ENCODE results near the gene STXBP5L. TPM values are rescaled to one million over a fixed set of nuclear protein-coding genes. Genes with fewer than 3 reads are reported as not detected.

Gene STXBP5L
- total RNA-seq, 2 experiments from 2014 or later = not detected

- POLR2A ChIA-PET = no interaction called here
These were observed 245.8 kb downstream of the STXBP5L start for GRCh38 chr3:121153851-121154250.

GRCh38 chr3:121155028-121155427 lies 247.0 kb downstream of the STXBP5L start:
- ChIA-PET POLR2A (no interaction called here), CTCF (no interaction called here)
- H3K36me3 ChIP-seq (ENCODE audit: insufficient read depth, low read length) = no peaks in the 10 kb centered on the region
- H3K4me3 ChIP-seq (ENCODE audit: low read length) = no peak overlapping the region
- no peaks in the 10 kb centered on the region for H3K9me3 ChIP-seq (ENCODE audit: control insufficient read depth in 1 of 2, insufficient read depth in 1 of 2, low read length in 2 of 2)
- no peaks in the 10 kb centered on the region for H3K27me3 Mint-ChIP-seq
- no peak overlapping the region for H3K27ac ChIP-seq (ENCODE audit: low read depth in 1 of 2, low read length in 2 of 2)
- no peaks in the 10 kb centered on the region for H3K4me1 Mint-ChIP-seq (ENCODE audit: low read depth)
- no peak for DNase-seq
- no peaks in the 10 kb centered on the region for H3K4me1 ChIP-seq (ENCODE audit: insufficient read depth, low read length)
- no peak for ATAC-seq (ENCODE audit: poor library complexity)
- H3K27me3 ChIP-seq (ENCODE audit: control insufficient read depth in 1 of 2, insufficient read depth in 2 of 2, low read length in 2 of 2) = no peaks in the 10 kb centered on the region
- H3K36me3 Mint-ChIP-seq (ENCODE audit: low read depth) = no peaks in the 10 kb centered on the region
- intact Hi-C loops (cut with DNase I, micrococcal nuclease) = no loop called here
- H3K9me3 Mint-ChIP-seq = no peaks in the 10 kb centered on the region
- TF ChIP-seq CTCF (IDR thresholded peaks at IDR 0.05) = no peak
- H3K4me3 Mint-ChIP-seq = no peak overlapping the region
- H3K27ac Mint-ChIP-seq = no peak overlapping the region

More at GRCh38 chr3:121153851-121154250, 245.8 kb downstream of the STXBP5L start:
- no peaks in the 10 kb centered on the region for H3K27me3 ChIP-seq (ENCODE audit: control insufficient read depth in 1 of 2, insufficient read depth in 2 of 2, low read length in 2 of 2)
- no peak overlapping the region for H3K4me3 ChIP-seq (ENCODE audit: low read length)
- Mint-ChIP-seq H3K9me3 (no peaks in the 10 kb centered on the region), H3K4me3 (no peak overlapping the region), H3K36me3 (ENCODE audit: low read depth) (no peaks in the 10 kb centered on the region), H3K4me1 (ENCODE audit: low read depth) (no peaks in the 10 kb centered on the region), H3K27me3 (no peaks in the 10 kb centered on the region), H3K27ac (no peak overlapping the region)
- H3K27ac ChIP-seq (ENCODE audit: low read depth in 1 of 2, low read length in 2 of 2) = no peak overlapping the region
- H3K36me3 ChIP-seq (ENCODE audit: insufficient read depth, low read length) = no peaks in the 10 kb centered on the region
- ATAC-seq (ENCODE audit: poor library complexity) (no peak), DNase-seq (no peak)
- TF ChIP-seq CTCF (IDR thresholded peaks at IDR 0.05) = no peak
- H3K9me3 ChIP-seq (ENCODE audit: control insufficient read depth in 1 of 2, insufficient read depth in 1 of 2, low read length in 2 of 2) = no peaks in the 10 kb centered on the region
- intact Hi-C loops (cut with DNase I, micrococcal nuclease) = loop anchor here in 1 of 2 experiments (1.0 kb wide), 1 partner anchor 10 kb away; no protein-coding TSS in a partner anchor
- CTCF ChIA-PET = no interaction called here
- no peaks in the 10 kb centered on the region for H3K4me1 ChIP-seq (ENCODE audit: insufficient read depth, low read length)

GRCh38 chr3:121165397-121165837 lies 257.4 kb downstream of the STXBP5L start:
- no peak for ATAC-seq (ENCODE audit: poor library complexity)
- TF ChIP-seq CTCF (IDR thresholded peaks at IDR 0.05) = no peak
- H3K27me3 Mint-ChIP-seq = no peaks in the 10 kb centered on the region

More at GRCh38 chr3:121165397-121165837, 257.4 kb downstream of the STXBP5L start:
- H3K9me3 ChIP-seq (ENCODE audit: control insufficient read depth in 1 of 2, insufficient read depth in 1 of 2, low read length in 2 of 2) = peaks cover 0 to 7% of the 10 kb centered on the region in 2 experiments
- H3K4me3 ChIP-seq (ENCODE audit: low read length) = no peak overlapping the region
- H3K4me1 ChIP-seq (ENCODE audit: insufficient read depth, low read length) = no peaks in the 10 kb centered on the region
- H3K36me3 ChIP-seq (ENCODE audit: insufficient read depth, low read length) = no peaks in the 10 kb centered on the region
- no peak overlapping the region for H3K4me3 Mint-ChIP-seq
- CTCF ChIA-PET = no interaction called here
- H3K27me3 ChIP-seq (ENCODE audit: control insufficient read depth in 1 of 2, insufficient read depth in 2 of 2, low read length in 2 of 2) = no peaks in the 10 kb centered on the region
- H3K4me1 Mint-ChIP-seq (ENCODE audit: low read depth) = no peaks in the 10 kb centered on the region
- DNase-seq = no peak
- no peak overlapping the region for H3K27ac ChIP-seq (ENCODE audit: low read depth in 1 of 2, low read length in 2 of 2)
- H3K27ac Mint-ChIP-seq = no peak overlapping the region
- intact Hi-C loops (cut with DNase I, micrococcal nuclease) = no loop called here
- H3K9me3 Mint-ChIP-seq = no peaks in the 10 kb centered on the region
- H3K36me3 Mint-ChIP-seq (ENCODE audit: low read depth) = no peaks in the 10 kb centered on the region
- POLR2A ChIA-PET = no interaction called here

All from CD4-positive, alpha-beta T cell (primary cell).